AG20443 (cell line): Measurements from ENCODE around the gene DLX3.

ENCODE experiments used
- DNase-seq: peaks from one replicate; pipeline ENCODE4 v3.0.0; 2012; ENCODE audit warnings: low spot score, mixed read lengths

The DLX3 gene

DNA sequence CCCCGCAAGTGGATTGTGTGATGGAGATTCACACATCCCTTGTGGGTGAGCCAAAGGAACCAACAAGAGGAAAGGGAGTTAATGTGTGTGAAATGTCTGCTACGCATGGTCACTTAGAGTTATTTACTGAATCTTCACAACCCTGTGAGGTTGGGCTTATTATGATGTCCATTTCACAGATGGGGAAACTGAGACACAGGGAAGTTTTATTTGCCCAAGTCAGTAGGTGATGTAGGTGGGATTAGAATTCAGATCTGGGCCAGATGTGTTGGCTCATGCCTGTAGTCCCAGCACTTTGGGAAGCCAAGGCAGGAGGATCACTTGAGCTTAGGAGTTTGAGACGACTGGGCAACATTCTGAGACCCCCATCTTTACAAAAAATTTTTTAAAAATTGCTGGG is 37.7 kb downstream of the DLX3 start:
- no peak for DNase-seq

DNA sequence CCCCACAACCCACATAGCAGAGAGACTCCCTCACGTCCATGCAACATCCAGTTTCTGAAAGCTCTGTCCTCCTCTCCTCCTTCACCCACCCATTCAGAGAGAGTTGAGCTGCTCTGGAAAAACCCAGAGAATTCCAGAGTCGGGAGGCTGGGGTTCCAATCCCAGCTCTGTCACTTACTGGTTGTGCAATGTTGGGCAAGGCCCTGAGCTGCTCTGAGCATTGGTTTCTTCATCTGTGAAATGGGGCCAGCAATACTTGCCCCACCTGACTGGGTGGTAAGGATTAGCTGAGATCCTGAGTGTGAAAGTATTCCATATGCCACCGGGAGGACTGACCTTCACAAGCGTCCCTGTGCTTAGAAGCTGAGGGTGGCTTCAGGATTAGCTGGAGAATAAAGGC is 38.2 kb downstream of the DLX3 start:
- DNase-seq, result no peak

DNA sequence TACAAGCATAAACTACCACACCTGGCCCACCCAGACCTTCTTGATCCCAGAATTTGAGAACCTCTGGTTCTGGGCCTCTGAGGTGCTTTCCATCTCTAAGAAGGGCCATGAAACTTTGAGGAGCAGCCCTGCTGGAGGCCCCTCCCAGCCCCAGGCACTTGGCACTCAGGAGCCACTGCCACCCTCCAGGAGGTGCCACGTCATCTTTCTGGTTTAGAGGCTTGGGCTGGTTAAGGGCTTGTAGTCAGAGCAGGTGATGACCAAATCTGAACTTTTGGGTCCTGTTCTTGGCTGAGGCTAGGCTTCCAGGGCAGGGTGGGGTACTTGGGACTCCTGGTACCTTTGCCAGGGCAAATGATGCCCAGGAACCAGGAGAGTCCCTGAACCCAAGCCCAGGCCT is 39.9 kb downstream of the DLX3 start:
- no peak for DNase-seq

DNA sequence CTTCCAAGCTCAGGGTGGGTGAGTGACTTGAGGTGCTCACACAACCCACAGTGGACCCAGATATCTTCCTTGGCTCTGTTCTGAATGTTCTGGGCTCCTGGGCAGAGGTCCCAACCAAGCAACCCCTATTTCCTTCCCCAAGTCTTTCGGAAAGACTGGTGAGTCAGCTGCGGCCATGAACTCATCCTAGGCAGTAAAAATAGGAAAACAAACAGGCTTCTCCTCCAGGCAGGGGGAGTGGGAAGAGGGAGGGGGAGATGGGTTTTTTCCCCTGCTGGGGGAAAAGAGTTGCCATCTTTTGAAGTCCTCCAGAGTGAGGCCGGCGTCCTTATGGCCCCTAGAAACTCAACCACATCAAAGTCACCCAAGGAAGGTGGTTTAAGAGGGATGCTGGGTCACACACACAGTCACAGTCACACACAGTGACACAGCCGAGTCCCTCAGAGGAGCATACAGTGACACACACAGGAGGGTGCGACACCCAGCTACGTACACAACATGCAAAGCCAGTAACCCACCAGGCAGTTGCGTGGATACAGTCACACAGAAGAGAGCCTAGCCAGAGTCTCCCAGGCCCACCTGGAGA is 42.0 kb downstream of the DLX3 start:
- no peak for DNase-seq

DNA sequence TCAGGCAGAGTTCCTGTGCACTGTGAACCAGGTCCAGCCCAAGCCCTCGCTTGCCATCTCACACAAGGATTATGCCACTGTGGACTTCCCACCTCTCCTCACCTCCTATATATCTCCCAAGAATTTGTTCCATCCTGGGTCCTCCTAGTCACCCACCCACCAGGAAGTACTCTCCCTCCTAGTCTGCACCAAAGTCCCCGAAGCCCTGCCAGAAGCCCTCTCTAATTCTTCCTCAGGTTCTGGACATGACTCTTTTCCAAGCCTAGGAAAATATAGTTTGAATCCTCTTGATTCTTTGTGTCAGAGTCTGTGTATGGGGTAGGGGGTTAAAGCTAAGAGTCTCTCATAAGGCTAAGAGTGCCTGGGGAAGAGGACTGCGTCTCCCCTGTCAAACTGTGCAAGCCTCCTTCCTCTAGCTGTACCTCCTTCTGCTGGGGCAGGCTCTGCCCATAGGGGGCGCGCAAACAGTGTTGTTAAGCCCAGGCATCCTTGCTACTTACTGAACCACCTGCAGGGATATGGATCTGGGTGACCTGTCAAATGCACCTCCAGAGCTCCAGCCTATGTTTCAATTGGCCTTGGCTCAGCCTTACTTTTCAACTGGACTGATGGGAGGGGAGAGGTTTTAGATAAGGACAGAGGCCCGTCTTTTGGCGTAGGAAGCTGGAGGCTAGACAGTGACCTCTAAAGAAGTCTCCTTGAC is 42.7 kb downstream of the DLX3 start:
- peak; percentile 87 for DNase-seq

DNA sequence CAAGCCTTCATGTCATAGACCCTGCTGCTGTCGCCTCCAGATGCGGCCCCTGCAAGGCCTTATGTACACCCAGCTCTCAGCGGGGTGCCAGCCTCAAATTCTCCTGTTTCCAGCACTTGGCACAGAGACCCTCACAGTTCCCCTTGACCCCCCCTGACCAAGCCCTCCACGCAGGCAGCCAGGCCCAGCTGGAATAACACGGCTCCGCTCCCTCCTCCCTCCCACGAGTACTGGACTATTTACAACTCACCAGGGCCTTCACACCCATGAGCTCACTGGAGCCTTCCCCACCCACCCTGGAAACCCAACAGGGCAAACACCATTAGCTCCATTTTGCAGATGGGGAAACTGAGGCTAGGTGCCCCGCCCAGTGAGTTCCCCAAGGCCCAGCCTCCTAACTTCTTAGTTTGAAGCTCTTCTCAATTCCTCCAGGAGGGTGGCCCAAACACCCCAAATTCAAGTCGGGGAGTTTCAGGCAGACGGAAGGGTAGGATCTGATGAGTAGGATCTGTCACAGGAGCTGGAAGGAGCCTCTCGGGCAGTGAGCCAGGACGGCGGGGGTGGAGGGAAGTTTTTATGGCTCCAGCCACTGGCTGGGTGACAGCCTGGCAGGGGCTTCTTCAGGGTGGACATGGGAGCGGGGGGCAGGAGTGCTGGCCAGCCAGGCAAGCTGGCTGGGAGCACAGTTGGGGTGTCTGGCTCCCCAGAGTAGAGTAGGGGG is 43.5 kb downstream of the DLX3 start:
- peak; percentile 47 for DNase-seq

DNA sequence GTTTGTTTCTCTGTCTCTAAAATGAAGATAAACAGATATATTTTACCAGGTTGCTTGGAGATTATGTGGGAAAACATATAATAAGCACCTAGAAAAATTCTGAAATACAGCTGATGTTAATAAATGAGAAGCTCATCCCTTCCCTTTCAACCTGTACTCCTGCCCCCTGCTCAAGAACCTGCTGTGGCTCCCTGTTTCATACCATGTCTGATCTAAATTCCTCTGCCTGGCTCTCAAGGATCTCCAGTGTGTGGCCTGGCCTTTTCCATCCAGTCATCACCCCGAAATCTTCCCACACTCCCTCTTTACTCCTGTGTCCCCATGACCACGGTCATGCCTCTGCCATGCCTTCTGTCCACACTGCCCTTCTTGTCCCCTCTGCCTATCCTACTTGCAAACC is 45.4 kb downstream of the DLX3 start:
- no peak for DNase-seq

DNA sequence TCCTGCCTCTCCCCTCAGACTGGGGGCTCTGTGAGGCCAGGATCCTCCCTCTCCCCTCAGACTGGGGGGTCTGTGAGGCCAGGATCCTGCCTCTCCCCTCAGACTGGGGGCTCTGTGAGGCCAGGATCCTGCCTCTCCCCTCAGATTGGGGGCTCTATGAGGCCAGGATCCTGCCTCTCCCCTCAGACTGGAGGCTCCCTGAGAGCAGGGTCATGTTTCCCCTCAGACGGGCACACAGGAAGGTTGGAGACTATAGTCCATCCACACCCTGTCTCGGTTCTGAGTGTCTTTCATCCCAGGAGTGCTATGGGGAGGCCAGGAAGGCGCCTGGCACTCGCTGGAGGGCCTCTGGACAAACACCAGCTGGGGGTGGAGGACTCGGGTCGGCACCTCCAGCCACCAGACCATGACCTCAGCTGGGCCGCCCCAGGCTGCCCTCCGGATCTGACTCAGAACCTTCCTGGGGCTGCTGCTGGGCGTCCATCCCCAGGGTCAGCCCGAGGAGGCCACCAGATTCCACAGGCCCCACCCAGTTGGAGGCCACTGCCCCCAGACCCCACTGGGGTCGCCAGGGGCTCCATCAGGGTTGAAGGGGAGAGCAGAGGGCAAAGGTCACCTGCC is 48.0 kb downstream of the DLX3 start:
- DNase-seq, result no peak

DNA sequence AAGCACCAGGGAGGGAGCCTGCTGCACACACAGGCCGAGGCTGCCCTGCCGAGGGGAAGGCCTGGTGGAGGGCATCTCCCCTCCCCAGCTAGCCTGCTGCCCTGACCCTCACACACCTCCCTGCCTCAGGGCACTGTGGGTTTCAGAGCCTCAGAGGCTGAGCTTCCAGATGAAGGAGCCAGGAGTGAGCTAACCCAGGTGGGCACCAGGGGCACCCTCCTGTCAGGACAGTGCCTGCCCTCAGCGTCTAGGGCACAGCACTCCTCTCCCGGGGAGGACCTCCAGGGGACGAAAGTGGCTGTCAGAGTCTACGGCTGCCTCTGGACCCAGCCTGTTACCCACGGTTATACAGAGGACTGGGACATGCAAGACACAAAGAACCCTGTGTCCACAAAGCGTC is 48.8 kb downstream of the DLX3 start:
- no peak for DNase-seq

DNA sequence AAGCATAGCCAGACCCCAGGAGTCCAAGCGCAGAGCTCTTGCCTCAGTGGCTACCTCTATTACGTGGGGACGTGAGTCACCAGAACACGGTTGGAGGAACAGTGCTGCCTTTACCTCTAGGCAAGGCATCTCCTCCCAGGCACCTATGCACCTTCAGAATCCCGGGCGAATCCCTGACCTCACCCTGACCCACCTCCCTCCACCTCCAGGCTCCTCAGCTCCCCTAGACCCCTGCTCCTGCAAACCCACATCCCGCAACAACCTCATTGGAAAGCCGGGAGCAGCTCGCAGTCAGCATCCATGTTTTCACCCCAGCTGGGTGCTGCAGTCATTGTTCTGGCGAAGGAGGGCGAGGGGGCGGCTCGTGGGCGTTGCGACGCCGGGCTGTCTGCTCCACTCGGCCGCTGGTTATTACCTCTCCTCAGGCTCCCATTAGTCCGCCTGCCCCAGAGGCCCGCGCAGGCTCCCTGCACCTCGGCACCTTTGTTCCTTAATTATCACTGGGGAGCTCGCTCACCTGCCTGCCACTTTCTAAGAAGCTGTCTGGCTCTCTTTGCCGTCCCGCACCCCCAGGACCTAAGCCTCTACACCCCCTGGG is 50.7 kb downstream of the DLX3 start:
- DNase-seq, result no peak

DNA sequence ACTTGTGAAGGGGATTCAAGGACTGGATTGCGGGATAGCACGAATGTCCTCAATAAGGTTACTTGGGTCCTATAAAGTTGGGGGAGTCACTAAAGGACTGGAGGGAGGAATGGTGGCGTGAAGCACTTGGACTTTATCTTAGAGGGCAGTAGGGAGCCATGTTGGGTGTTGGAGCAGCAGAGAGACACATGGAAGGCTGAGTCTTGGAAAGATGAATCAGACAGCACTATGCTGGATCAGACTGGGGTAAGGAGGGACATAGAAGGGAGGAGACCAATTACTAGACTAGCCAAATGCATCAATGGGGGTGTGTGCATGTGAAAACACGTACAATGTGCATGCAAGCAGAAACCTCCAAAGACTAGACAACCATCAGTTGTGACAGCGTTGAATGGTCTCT is 52.1 kb downstream of the DLX3 start:
- no peak for DNase-seq

DNA sequence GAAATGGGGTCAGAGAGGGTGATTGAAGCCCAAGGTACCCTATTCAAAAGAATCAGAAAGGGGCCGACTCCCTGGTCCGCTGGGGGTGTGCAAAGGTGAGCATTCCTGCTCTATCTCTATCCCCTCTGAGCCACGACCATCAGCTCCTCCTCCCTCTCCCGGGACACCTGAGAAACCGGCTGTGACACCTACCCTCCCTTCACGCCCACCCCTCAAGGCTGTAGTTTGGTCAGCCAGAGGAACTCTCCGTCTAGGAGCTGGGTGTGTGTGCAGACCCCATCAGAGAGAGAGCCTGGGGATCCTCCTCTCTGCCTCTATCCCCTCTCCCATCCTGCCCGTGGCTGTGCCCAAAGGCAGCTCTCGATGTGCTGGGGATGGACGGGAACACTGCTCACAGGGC is 53.6 kb downstream of the DLX3 start:
- DNase-seq, result no peak
